Fibroblast of skin of right quadriceps (primary cell): Measurements from ENCODE around the gene AMOT.

Experiments used
- DNase-seq: peaks from one replicate; pipeline ENCODE4 v3.0.0-alpha.2; 2013

The AMOT gene

GRCh38 chrX:112798736-112799135 lies 41.9 kb downstream of the AMOT start:
- DNase-seq: no peak

DNA sequence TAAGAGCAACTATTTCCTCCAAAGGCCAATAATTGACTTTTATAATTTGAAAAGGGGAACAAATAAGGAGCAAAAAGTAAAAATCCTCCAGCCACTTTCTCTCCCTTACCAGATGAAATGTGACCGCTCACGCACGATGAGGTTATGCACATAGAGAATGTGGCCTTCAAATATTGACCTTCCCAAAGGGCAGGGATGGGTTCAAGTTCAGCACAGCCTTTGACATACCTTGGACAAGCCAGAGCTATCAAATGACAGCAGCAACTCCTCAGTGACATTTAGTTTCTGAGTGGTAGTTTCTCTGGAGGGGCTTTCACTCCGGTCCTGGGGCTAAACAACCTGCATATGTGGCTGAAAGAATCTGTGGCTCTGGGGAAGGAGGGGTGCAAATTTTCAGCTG lies 50.7 kb downstream of the AMOT start:
- no peak for DNase-seq

GRCh38 chrX:112786076-112786475 lies 54.6 kb downstream of the AMOT start:
- no peak for DNase-seq

GRCh38 chrX:112785344-112785743 lies 55.3 kb downstream of the AMOT start:
- DNase-seq: no peak

DNA sequence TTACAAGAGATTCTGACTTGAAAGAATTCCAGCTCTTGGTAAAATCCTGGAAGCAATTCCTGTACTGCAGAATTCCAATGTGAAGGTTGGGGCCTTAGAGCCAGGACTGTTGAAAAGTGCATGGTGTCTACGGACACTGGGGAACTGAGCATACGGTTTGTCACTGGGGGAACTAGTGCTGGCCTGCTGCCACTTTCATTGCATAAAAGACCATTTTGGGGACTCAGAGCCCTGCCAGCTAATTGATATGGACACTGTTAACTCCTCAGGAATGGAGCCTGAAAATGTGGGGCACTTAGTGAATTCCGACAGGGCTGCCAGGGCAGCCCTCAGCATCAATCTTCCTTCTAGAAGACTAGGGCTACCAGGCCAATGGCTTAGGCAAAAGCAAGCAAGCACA lies 55.9 kb downstream of the AMOT start:
- DNase-seq: no peak

- DNase-seq: no peak
Observed at GRCh38 chrX:112779139-112779538, 61.5 kb downstream of the AMOT start.

GRCh38 chrX:112774651-112775293 lies 65.9 kb downstream of the AMOT start:
- DNase-seq: no peak

GRCh38 chrX:112774142-112774541 lies 66.5 kb downstream of the AMOT start:
- no peak for DNase-seq

- no peak for DNase-seq
Observed at GRCh38 chrX:112769034-112769433, 71.6 kb downstream of the AMOT start.

DNA sequence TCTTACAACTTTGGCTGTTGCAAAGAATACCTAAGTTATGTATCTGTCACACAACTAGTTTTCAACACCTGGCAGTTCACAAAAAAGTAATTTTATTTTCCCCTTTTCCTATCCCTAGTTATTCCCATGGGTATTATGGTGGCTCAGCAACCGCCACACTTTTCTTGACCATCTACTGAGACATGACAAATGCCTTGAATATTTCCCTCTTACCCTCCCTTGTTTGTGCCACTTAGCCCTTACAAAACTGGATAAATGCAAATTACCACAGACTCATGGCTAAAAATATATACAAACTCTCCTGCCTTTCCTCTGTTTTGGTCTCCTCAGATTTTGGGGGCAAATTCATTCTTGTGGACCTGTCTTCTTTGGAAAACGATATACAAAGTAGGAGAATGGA lies 72.1 kb downstream of the AMOT start:
- no peak for DNase-seq

GRCh38 chrX:112766774-112767173 lies 73.9 kb downstream of the AMOT start:
- DNase-seq: no peak

GRCh38 chrX:112761242-112762207 lies 79.1 kb downstream of the AMOT start:
- DNase-seq: no peak

DNA sequence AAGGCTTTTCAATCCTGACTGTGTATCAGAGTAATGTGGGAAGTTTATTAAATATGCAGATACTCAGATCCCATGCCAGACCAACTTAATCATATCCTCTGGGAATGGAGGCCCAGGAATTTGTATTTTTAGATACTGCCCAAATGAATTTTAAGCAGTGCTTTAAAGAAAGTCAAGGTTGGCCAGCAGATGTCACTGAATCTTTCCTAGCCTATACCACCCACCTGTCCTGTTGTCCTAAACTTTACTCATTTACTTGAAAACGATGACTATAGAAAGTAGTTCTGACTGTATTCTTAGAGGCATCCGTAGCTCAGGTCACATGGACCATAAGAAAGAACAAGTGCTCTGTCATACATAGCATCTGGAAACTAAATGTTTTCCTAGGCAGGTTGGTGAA lies 79.9 kb downstream of the AMOT start:
- peak; percentile 39 for DNase-seq

DNA sequence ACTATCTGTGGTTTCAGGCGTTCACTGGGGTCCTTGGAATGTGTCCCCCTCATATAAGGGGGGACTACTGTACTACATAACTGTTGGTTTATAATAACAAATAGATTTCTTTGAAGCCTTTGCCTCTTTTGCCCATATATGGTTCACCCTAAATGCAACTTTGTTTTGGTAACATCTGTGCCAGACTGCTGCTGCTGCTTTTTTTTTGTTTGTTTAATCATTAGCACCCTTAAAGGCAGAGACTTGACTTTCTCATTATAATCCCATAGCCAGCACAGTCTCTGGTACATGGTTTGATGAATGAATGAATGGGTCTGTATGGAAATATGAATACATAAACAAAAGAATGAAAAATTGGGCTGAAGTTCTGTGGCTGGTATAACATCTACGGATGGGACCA lies 80.7 kb downstream of the AMOT start:
- DNase-seq: no peak

DNA sequence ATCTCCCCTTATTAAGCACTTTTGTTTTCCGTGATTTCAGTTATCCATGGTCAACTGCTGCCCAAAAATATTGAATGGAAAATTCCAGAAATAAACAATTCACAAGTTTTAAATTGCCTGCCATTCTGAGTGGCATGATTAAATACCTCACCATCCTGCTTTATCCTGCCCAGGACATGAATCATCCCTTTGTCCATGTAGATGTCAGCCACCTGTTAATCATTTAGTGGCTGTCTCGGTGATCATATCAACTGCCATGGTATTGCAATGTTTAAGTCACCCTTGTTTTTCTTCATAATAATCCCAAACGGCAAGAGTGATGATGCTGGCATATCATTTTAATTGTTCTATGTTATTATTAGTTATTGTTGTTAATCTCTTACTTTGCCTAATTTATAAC lies 81.1 kb downstream of the AMOT start:
- no peak for DNase-seq

DNA sequence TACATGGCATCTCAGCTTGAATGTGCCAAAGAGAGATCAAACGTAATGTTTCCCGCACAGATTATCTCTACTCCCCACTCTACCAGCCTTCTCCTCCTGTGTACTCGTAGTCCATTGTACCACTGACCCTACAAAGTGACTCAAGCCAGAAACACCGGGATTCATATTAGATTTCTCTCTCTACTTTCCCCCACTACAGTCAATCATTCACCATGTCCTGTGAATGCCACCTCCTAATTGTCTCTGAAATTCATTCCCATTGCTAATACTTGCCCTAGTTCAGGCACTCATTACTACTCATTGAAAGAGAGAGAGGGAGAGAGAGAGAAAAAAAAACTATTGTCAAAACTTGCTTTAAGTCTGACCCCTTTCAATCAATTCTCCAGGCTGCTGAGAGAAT lies 82.7 kb downstream of the AMOT start:
- DNase-seq: no peak

DNA sequence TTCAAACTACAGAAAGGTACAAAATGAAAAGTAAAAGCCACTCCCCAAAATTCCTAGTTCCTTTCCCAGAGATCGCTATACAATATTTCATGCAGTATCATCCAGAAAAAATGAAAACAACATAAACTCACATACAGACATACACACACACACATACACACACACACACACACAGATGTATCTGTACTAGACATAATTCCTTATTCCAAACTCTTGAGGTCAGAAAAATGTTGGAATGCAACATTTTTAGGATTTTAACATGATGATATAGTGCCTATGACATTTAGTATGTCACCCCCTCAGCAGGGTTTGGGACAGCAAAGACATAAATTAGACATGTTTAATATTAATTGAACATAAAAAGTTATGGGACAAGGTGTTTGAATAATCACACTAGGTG lies 87.5 kb downstream of the AMOT start:
- DNase-seq: peak; percentile 62

DNA sequence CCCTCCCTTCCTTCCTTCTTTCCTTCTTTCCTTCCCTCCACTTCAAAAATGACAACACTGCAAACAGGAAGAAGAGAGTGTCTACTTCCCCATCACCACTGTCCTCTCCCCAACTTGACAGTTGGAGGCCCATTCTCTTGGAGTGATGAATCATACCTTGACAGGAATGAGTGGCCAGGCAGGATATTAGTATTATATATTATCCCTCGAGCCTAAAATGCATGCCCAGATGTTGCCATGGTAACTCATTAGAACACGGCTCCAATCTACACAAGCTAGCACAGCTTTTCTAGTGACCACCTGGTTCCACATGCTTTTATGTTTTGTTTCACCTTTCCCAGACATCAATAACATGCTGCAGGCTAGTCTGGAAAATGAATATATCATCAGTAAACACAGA lies 89.6 kb downstream of the AMOT start:
- no peak for DNase-seq

GRCh38 chrX:112746812-112747595 lies 93.6 kb downstream of the AMOT start:
- DNase-seq: peak; percentile 25

DNA sequence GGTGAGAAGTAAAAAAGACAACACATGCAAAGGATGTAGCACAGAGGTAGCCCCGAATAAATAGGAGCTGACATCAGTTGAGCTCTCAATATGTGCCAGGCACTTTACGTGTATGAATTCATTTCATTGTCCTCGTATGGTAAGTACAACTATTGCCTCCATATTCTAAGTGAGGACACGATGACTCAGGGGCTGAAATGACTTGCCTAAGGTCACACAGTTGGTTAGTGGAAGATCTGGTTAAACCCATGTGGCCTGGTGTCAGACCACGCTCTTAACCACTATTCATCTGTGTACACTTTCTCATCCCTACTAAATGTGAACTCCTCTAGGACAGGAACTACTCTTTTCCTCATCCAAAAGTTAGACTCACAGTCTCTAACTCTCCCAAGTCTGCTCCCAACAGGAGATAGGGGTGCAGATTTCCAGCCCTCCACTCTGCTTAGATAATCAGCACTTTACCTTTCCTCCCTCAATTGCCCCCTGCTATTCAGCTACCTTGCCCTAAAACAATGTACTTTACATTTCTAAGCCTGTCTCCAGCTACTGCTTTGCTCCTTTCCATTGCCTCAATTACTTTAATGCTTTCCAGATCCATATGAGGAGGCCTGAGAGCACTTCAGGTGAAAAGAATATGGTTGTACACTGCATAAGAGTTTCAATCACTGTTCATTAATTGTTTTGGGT lies 102.1 kb downstream of the AMOT start:
- DNase-seq: peak; percentile 58

- no peak for DNase-seq
Observed at GRCh38 chrX:112736310-112736709, 104.3 kb downstream of the AMOT start.

DNA sequence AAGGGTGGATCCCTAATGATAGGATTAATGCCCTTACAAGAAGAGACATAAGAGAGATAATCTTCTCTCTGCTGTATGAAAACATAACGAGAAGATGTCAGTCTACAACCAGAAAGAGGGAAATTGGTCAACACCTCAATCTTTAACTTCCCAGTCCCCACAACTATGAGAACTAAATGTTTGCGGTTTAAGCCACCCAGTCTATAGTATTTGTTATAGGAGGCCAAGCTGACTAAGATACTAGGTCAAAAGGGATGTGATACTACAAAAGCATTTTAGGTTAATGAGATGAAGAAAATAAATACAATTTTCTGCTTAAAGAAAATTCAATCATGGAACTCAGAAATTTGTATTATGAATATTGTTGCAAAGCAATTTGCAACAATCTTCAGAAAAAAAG lies 105.5 kb downstream of the AMOT start:
- DNase-seq: no peak

DNA sequence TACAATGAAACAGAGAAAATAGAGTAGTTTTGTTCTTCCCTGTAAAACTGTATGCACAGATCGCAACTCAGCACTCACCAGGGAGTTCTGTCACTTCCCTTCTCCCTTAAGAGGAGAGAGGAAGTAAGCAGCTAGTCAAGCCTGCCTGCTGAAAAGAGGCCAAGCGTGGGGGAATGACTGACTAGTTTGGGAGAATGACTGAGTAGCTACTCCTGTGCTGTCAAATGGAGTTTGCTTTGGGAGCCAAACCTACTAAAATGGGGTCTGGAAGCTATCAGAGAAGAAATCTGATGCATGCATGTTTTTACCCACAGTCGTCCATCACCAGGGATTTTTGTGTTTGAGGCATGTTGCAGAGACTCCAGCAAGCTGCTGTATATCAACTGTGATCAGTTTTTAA lies 106.3 kb downstream of the AMOT start:
- peak; percentile 57 for DNase-seq
